BE2C (cell line): ENCODE results near the gene TMEM156.

ENCODE experiments used
- DNase-seq: peaks from one replicate; pipeline ENCODE4 v3.0.0-alpha.2; 2020
- H3K27me3 ChIP-seq: fragments of 250-450 bp; sonication (Bioruptor Pico); 2 replicates; pipeline ENCODE4 v1.5.1; 2020; ENCODE audit warnings: mild to moderate bottlenecking
- H3K36me3 ChIP-seq: fragments of 250-450 bp; sonication (Bioruptor Pico); 2 replicates; pipeline ENCODE4 v1.5.1; 2020; ENCODE audit warnings: mild to moderate bottlenecking
- H3K4me1 ChIP-seq: fragments of 250-450 bp; sonication (Bioruptor Pico); 2 replicates; pipeline ENCODE4 v1.5.1; 2020
- H3K4me3 ChIP-seq: 2 replicates; pipeline ENCODE4 v1.5.1; 2011; ENCODE audit warnings: low read depth, low read length
- H3K9me3 ChIP-seq: fragments of 250-450 bp; sonication (Bioruptor Pico); 2 replicates; pipeline ENCODE4 v1.5.1; 2020
- TF ChIP-seq, protein P1 (sequence below): IDR thresholded peaks from 2 replicates; pipeline ENCODE4 v1.5.1; 2012; ENCODE audit warnings: mild to moderate bottlenecking, low read depth, low read length

Gene TMEM156

GRCh38 chr4:39054497-39054896 is 22.3 kb upstream of the TMEM156 start:
- TF ChIP-seq, protein P1, sequence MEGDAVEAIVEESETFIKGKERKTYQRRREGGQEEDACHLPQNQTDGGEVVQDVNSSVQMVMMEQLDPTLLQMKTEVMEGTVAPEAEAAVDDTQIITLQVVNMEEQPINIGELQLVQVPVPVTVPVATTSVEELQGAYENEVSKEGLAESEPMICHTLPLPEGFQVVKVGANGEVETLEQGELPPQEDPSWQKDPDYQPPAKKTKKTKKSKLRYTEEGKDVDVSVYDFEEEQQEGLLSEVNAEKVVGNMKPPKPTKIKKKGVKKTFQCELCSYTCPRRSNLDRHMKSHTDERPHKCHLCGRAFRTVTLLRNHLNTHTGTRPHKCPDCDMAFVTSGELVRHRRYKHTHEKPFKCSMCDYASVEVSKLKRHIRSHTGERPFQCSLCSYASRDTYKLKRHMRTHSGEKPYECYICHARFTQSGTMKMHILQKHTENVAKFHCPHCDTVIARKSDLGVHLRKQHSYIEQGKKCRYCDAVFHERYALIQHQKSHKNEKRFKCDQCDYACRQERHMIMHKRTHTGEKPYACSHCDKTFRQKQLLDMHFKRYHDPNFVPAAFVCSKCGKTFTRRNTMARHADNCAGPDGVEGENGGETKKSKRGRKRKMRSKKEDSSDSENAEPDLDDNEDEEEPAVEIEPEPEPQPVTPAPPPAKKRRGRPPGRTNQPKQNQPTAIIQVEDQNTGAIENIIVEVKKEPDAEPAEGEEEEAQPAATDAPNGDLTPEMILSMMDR: no peak
- Histone ChIP-seq H3K36me3 (no peaks in the 10 kb centered on the region), H3K27me3 (no peaks in the 10 kb centered on the region), H3K4me1 (no peaks in the 10 kb centered on the region), H3K4me3 (no peak overlapping the region), H3K9me3 (no peaks in the 10 kb centered on the region)
- DNase-seq: no peak

- no peak for DNase-seq
- no peaks in the 10 kb centered on the region for H3K27me3 ChIP-seq
- no peaks in the 10 kb centered on the region for H3K36me3 ChIP-seq
- no peak overlapping the region for H3K4me3 ChIP-seq
- no peaks in the 10 kb centered on the region for H3K4me1 ChIP-seq
- TF ChIP-seq, protein P1: no peak
- H3K9me3 ChIP-seq: no peaks in the 10 kb centered on the region
These were observed 21.8 kb upstream of the TMEM156 start for GRCh38 chr4:39053983-39054382.

DNA sequence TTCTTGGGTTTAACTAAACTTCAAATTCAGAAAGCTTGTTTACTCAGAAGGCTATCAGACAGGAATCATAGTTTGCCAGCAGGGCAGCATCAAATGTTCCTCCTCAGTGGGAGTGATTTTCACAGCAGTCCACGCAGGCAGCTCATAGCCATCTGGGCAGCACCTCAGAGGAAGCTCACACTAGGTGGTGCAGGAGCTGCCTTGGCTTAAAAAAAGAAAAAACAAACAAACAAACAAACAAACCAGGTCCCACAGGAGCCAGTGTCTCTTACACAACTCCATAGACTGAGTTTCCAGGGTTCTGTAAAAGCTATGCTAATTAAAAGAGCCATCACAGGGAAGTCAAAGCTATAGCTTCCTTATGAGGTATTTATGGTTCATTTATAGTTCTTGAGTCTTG is 19.3 kb upstream of the TMEM156 start:
- no peaks in the 10 kb centered on the region for H3K4me1 ChIP-seq
- no peak overlapping the region for H3K4me3 ChIP-seq
- no peaks in the 10 kb centered on the region for H3K27me3 ChIP-seq
- TF ChIP-seq, protein P1: no peak
- no peak for DNase-seq
- H3K36me3 ChIP-seq: no peaks in the 10 kb centered on the region
- no peaks in the 10 kb centered on the region for H3K9me3 ChIP-seq

GRCh38 chr4:39050590-39050989 is 18.4 kb upstream of the TMEM156 start:
- Histone ChIP-seq H3K27me3 (no peaks in the 10 kb centered on the region), H3K36me3 (no peaks in the 10 kb centered on the region), H3K4me3 (no peak overlapping the region), H3K4me1 (no peaks in the 10 kb centered on the region), H3K9me3 (no peaks in the 10 kb centered on the region)
- no peak for DNase-seq
- TF ChIP-seq, protein P1: no peak

GRCh38 chr4:39048311-39048710 is 16.1 kb upstream of the TMEM156 start:
- H3K4me3 ChIP-seq: no peak overlapping the region
- peaks cover 5% of the 10 kb centered on the region for H3K4me1 ChIP-seq
- no peaks in the 10 kb centered on the region for H3K36me3 ChIP-seq
- DNase-seq: no peak
- TF ChIP-seq, protein P1: no peak
- no peaks in the 10 kb centered on the region for H3K27me3 ChIP-seq
- no peaks in the 10 kb centered on the region for H3K9me3 ChIP-seq

DNA sequence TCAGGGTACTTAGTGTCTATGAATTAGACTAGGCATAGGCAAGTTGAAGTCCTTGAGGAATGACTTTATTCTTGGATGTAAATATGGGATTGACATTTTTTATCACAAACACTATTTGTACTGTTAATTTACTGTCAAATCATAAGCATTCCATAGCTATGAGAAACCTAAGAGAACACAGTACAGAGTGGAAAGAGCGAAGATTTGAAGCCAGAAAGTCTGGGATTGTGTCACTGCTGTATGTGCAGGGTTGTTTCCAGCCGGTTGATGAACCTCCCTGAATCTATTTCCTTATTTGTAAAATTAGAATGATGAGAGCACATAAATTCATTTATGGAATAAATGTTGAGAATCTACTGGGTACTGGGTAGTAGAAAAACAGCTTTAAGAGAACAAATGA is 15.5 kb upstream of the TMEM156 start:
- no peaks in the 10 kb centered on the region for H3K27me3 ChIP-seq
- no peak for DNase-seq
- TF ChIP-seq, protein P1: no peak
- peaks cover 6% of the 10 kb centered on the region for H3K4me1 ChIP-seq
- H3K9me3 ChIP-seq: no peaks in the 10 kb centered on the region
- no peak overlapping the region for H3K4me3 ChIP-seq
- no peaks in the 10 kb centered on the region for H3K36me3 ChIP-seq
